GM12865 (cell line): ENCODE data around the gene PHOX2A.
"Not testable (repeated sequence)": the region's sequence is repeated elsewhere in the genome, so short reads cannot be mapped to it uniquely, and the experiment has no call there.

Experiments
- DNase-seq: peaks from one replicate; pipeline ENCODE4 v3.0.0; 2010; ENCODE audit warnings: low read depth
- H3K4me3 ChIP-seq: 2 replicates; pipeline ENCODE4 v1.5.1; 2011; ENCODE audit warnings: mild to moderate bottlenecking, low read depth, low read length, control low read depth
- TF ChIP-seq, protein P1 (sequence below): IDR thresholded peaks from 2 replicates; pipeline ENCODE4 v1.5.1; 2011; ENCODE audit warnings: low read length, control low read depth, low read depth, inconsistent platforms; ENCODE audit not compliant: insufficient read depth; ENCODE audit errors: missing control alignments

The PHOX2A gene

DNA sequence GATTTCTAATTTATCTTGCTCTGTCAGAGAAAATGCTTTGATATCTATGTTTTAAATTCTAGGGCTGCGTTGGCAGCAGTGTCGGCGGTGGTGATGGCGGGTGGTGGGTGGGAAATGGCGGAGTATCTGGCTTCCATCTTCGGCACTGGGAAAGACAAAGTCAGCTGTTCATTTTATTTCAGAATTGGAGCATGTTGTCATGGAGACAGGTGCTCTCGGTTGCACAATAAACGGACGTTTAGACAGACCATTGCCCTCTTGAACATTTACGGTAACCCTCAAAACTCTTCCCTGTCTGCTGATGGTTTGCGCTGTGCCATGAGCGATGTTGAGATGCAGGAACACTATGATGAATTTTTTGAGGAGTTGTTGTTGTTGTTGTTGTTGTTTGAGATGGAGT is 36.1 kb upstream of the PHOX2A start:
- TF ChIP-seq, protein P1, sequence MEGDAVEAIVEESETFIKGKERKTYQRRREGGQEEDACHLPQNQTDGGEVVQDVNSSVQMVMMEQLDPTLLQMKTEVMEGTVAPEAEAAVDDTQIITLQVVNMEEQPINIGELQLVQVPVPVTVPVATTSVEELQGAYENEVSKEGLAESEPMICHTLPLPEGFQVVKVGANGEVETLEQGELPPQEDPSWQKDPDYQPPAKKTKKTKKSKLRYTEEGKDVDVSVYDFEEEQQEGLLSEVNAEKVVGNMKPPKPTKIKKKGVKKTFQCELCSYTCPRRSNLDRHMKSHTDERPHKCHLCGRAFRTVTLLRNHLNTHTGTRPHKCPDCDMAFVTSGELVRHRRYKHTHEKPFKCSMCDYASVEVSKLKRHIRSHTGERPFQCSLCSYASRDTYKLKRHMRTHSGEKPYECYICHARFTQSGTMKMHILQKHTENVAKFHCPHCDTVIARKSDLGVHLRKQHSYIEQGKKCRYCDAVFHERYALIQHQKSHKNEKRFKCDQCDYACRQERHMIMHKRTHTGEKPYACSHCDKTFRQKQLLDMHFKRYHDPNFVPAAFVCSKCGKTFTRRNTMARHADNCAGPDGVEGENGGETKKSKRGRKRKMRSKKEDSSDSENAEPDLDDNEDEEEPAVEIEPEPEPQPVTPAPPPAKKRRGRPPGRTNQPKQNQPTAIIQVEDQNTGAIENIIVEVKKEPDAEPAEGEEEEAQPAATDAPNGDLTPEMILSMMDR: no peak
- H3K4me3 ChIP-seq: no peak overlapping the region
- no peak for DNase-seq

DNA sequence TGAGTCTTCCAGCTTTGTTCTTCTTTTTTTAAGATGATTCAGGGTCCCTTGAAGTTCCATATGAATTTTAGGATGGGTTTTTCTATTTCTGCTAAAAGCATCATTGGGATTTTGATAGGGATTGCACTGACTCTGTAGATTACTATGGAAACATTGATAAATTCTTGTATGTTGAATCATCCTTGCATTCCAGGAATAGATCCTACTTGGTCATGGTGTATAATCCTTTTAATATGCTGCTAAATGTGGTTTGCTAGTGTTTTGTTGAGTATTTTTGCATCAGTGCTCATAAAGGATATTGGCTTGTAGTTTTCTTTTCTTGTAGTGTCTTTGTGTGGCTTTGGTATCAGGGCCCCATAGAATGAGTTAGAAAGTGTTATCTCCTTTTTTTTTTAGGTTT is 34.9 kb upstream of the PHOX2A start:
- DNase-seq: no peak
- no peak overlapping the region for H3K4me3 ChIP-seq
- TF ChIP-seq, protein P1: no peak

DNA sequence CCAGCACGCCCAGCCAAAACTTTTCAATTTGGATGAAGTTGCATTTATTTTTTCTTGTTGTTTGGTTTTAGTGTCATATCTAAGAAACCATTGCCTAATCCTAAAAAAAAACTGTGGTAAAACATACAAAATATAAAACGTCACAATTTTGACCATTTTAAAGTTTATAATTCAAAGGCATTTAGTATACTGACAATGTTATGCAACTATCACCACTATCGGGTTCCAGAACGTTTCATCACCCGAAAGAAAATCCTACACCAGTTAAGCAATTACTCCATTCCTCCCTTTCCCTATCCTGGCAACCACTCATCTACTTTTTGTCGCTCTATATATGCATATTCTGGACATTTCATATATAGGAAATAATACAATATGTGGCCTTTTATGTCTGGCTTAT is 30.5 kb upstream of the PHOX2A start:
- DNase-seq: no peak
- TF ChIP-seq, protein P1: no peak
- H3K4me3 ChIP-seq: no peak overlapping the region

DNA sequence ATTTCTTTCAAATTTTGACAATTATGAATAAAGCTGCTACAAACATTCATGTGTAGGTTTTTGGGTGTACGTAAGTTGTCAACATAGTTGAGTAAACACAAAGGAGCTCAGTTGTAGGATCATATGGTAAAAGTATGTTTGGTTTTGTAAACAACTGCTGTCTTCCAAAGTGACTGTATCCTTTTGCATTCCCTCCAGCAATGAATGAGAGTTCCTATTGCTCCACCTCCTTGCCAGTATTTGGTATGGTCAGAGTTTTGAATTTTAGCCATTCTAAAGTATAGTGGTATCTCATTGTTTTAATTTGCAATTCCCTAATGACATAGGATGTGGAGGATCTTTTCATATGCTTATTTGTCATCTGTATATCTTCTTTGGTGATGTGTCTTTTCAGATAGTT is 28.0 kb upstream of the PHOX2A start:
- DNase-seq: no peak
- TF ChIP-seq, protein P1: no peak
- no peak overlapping the region for H3K4me3 ChIP-seq

DNA sequence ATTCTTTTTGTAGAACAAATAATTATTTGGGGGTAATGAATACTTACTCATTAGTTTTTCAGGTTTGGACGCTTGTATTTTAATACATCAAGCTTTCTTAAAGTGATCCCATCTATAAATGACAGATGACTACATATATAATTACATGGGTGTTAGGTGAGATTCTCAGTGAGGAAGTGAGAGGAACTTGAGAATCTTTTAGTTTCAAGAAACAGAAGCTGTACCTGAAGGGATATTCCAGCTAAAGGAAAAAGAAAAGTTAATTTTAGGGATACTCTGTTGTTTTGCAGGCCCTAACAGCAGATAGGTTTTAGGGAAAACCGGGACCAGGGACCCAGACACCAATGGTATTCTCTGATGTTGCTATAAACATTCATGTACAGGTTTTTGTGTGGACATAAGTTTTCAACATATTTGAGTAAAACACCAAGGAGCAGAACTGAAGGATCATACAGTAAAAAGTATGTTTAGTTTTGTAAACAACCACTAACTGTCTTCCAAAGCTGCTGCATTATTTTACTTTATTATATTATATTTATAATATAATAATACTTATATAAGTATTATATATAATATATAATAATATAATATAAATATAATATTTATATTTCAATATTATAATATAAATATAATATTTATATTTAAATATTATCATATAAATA is 24.1 kb upstream of the PHOX2A start:
- DNase-seq: no peak
- TF ChIP-seq, protein P1: no peak
- no peak overlapping the region for H3K4me3 ChIP-seq

DNA sequence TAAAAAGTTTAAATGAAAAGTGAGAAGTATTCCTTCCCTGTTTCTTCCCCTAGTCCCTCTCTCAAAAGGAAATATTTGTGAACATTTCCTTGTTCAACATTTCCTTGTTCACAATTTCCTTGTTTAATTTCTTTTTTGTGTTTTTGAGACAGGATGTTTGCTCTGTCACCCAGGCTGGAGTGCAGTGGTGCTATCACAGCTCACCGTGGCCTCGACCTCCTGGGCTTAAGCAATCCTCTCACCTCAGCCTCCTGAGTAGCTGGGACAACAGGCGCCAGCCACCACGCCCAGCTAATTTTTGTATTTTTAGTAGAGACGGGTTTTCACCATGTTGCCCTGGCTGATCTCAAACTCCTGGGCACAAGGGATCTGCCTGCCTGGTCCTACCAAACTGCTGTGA is 23.0 kb upstream of the PHOX2A start:
- not testable (repeated sequence) for H3K4me3 ChIP-seq, DNase-seq

DNA sequence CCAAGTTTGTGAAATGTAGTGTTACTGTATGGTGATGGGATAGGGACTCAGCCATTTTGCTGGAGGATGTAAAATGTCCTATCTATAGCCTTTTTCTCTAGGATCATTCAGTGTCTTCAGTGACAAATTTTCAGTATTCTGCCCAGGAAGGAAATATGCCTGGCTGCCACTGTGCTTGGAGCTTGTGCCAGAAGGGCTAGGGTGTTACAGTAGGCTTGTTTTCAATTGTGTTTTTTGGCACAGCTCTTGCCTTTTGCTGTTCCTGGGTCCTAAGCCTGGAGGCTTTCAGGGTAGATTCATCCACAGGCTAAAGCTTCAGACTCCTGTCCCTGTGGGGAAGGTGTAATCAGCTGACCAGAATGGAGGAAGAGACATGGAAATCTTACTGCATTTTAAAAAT is 22.0 kb upstream of the PHOX2A start:
- TF ChIP-seq, protein P1: no peak
- H3K4me3 ChIP-seq: no peak overlapping the region
- no peak for DNase-seq
